ENCODE results near the gene RGS3.

Gene RGS3

GRCh38 chr9:113578882-113579282 is 115.4 kb downstream of the RGS3 start:
- Histone ChIP-seq H4K91ac (ENCODE audit: low read depth, low read length, poor library complexity) (no peak overlapping the region), H3K79me1 (ENCODE audit: low read depth, low read length) (peaks cover 3% of the 10 kb centered on the region), H2AK5ac (ENCODE audit: low read depth, low read length) (no peak overlapping the region), H3K9ac (ENCODE audit: low read depth, low read length, poor library complexity) (no peak overlapping the region), H3K4me2 (ENCODE audit: insufficient read depth, low read length, poor library complexity, severe bottlenecking) (no peak overlapping the region), H3K9me3 (replicated peaks in 1 of 2; ENCODE audit: control insufficient read depth in 2 of 2, insufficient read depth in 1 of 2, low read depth in 1 of 2, low read length in 2 of 2) (no peaks in the 10 kb centered on the region), H3K4me3 (ENCODE audit: low read length in 2 of 2) (no peak overlapping the region), H2BK120ac (ENCODE audit: low read depth, low read length) (no peak overlapping the region), H2BK15ac (ENCODE audit: low read length) (no peak overlapping the region), H3K27ac (replicated peaks; ENCODE audit: low read length) (no peak overlapping the region), H2BK12ac (ENCODE audit: low read length) (no peak overlapping the region), H4K8ac (ENCODE audit: low read depth, low read length) (no peak overlapping the region), H3K14ac (ENCODE audit: low read length) (no peak overlapping the region), H3K27me3 (ENCODE audit: control insufficient read depth in 3 of 3, insufficient read depth in 3 of 3, low read depth in 1 of 3, low read length in 3 of 3) (no peaks in the 10 kb centered on the region), H3K4me1 (ENCODE audit: control insufficient read depth in 2 of 2, insufficient read depth in 1 of 2, low read depth in 1 of 2, low read length in 2 of 2) (peaks cover 2 to 7% of the 10 kb centered on the region in 2 donors), H3K23ac (ENCODE audit: low read depth, low read length, poor library complexity) (no peak overlapping the region), H3K18ac (ENCODE audit: low read length) (no peak overlapping the region), H2AFZ (ENCODE audit: low read length) (no peak overlapping the region), H2BK5ac (ENCODE audit: low read length) (no peak overlapping the region), H3K36me3 (replicated peaks in 1 of 2; ENCODE audit: control insufficient read depth in 2 of 2, insufficient read depth in 2 of 2, low read length in 2 of 2) (peaks cover 0 to 4% of the 10 kb centered on the region in 2 donors), H3K4ac (ENCODE audit: low read length) (no peak overlapping the region)
- no peak for DNase-seq (ENCODE audit: low spot score)
- WGBS, 2 donors (ENCODE audit: extremely low coverage in 2 of 2, insufficient read length in 2 of 2, insufficient replicate concordance in 1 of 2), result no CpG with 5 or more reads among the region's 5 CpGs

DNA sequence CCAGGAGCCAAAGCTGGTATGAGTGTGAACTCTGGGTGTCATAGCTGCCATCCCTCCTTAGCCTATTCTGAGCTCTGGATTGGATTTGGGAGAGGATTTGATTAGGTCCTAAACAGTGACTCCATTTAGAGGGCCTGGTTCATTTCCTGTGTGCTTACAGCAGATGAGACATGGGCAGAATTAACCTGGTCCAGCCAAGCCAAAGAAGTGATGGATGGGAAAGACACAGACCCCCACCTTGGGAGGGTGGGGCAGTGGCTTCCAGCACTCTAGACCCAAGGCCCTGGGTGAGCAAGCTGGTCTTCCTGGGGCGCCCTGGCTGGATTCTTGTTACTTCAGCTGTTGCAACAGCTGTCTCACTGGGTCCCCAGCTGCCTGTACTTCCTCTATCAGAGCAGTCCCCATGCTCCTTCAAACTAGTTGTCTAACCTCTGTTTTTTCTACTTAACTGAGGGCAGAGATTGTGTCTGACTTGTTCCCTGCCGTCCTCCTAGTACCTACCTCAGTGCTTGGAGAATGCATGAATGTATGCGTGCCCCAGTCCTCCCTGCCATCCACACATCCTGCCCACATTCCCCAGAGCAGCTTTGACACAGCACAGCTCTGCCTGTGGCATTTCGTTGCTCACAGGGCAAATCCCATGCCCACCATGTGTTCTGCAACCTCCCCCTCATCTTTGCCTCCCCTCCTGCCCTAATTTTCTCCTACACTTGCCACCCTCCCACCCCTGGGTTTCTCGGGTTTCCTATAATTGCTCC is 115.9 kb downstream of the RGS3 start:
- Histone ChIP-seq H3K4me1 (ENCODE audit: control insufficient read depth in 2 of 2, insufficient read depth in 1 of 2, low read depth in 1 of 2, low read length in 2 of 2) (peaks cover 2 to 7% of the 10 kb centered on the region in 2 donors), H3K4ac (ENCODE audit: low read length) (no peak overlapping the region), H2BK15ac (ENCODE audit: low read length) (no peak overlapping the region), H3K18ac (ENCODE audit: low read length) (no peak overlapping the region), H3K23ac (ENCODE audit: low read depth, low read length, poor library complexity) (no peak overlapping the region), H2BK12ac (ENCODE audit: low read length) (no peak overlapping the region), H2BK120ac (ENCODE audit: low read depth, low read length) (no peak overlapping the region), H3K36me3 (replicated peaks in 1 of 2; ENCODE audit: control insufficient read depth in 2 of 2, insufficient read depth in 2 of 2, low read length in 2 of 2) (peaks cover under 1 to 5% of the 10 kb centered on the region in 2 donors), H3K14ac (ENCODE audit: low read length) (no peak overlapping the region), H4K8ac (ENCODE audit: low read depth, low read length) (no peak overlapping the region), H3K79me1 (ENCODE audit: low read depth, low read length) (peaks cover under 1% of the 10 kb centered on the region), H3K27ac (replicated peaks; ENCODE audit: low read length) (no peak overlapping the region), H2BK5ac (ENCODE audit: low read length) (no peak overlapping the region), H3K4me2 (ENCODE audit: insufficient read depth, low read length, poor library complexity, severe bottlenecking) (no peak overlapping the region), H3K27me3 (ENCODE audit: control insufficient read depth in 3 of 3, insufficient read depth in 3 of 3, low read depth in 1 of 3, low read length in 3 of 3) (no peaks in the 10 kb centered on the region), H3K9me3 (replicated peaks in 1 of 2; ENCODE audit: control insufficient read depth in 2 of 2, insufficient read depth in 1 of 2, low read depth in 1 of 2, low read length in 2 of 2) (no peaks in the 10 kb centered on the region), H3K9ac (ENCODE audit: low read depth, low read length, poor library complexity) (no peak overlapping the region), H2AK5ac (ENCODE audit: low read depth, low read length) (no peak overlapping the region), H4K91ac (ENCODE audit: low read depth, low read length, poor library complexity) (no peak overlapping the region), H2AFZ (ENCODE audit: low read length) (no peak overlapping the region), H3K4me3 (ENCODE audit: low read length in 2 of 2) (no peak overlapping the region)
- no CpG with 5 or more reads among the region's 5 CpGs for WGBS, 2 donors (ENCODE audit: extremely low coverage in 2 of 2, insufficient read length in 2 of 2, insufficient replicate concordance in 1 of 2)
- DNase-seq (ENCODE audit: low spot score), result no peak

DNA sequence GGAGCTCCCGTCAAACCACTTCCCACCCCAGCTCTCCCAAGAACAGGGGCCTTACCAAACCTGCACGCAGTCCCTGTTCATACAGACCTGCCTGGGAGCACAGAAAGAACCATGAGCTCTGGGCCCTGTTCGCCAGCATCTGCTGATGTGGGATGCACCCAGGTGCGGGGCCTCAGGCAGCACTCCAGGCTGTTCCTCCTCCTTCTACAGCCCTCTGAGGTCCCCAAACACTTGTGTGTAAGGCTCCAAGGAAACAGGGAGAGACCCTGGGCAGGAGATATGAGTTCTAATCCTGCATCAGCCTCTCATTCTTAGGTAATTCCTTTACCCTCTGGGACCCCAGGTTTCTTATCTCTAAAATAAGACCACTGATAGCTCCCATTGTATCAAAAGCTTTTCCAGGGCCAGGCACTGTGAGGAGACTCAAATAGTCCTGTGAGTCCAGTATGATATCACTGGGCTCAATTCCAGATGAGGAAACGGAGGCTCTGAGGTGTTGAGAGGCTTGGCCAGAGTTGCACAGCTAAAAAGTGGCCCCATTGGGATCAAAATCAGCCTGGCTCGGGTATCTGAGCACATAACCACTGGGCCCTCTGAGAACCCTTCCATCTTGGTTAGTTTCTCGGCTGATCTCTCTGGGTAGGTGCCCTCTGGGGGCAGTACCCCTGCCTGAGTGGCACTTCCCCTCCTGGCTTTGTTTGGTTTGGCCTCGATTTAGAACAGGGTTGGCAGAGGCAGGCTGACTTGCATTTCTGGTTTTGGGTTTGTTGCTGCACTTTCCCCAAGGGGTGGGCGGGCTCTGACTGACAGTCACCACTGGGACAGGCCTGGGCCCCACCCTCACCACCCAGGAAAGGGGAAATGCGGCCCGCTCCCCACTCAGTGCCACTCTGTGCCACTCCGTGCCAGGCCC is 116.8 kb downstream of the RGS3 start:
- Histone ChIP-seq H4K8ac (ENCODE audit: low read depth, low read length) (no peak overlapping the region), H3K4me3 (ENCODE audit: low read length in 2 of 2) (no peak overlapping the region), H3K9me3 (replicated peaks in 1 of 2; ENCODE audit: control insufficient read depth in 2 of 2, insufficient read depth in 1 of 2, low read depth in 1 of 2, low read length in 2 of 2) (no peaks in the 10 kb centered on the region), H3K18ac (ENCODE audit: low read length) (peak overlapping the region; percentile 44), H3K36me3 (replicated peaks in 1 of 2; ENCODE audit: control insufficient read depth in 2 of 2, insufficient read depth in 2 of 2, low read length in 2 of 2) (peaks cover 1 to 6% of the 10 kb centered on the region in 2 donors), H2AK5ac (ENCODE audit: low read depth, low read length) (peak overlapping the region; percentile 27), H4K91ac (ENCODE audit: low read depth, low read length, poor library complexity) (no peak overlapping the region), H3K79me1 (ENCODE audit: low read depth, low read length) (no peaks in the 10 kb centered on the region), H2BK120ac (ENCODE audit: low read depth, low read length) (no peak overlapping the region), H3K23ac (ENCODE audit: low read depth, low read length, poor library complexity) (no peak overlapping the region), H2BK5ac (ENCODE audit: low read length) (no peak overlapping the region), H3K27ac (replicated peaks; ENCODE audit: low read length) (no peak overlapping the region), H3K4me1 (ENCODE audit: control insufficient read depth in 2 of 2, insufficient read depth in 1 of 2, low read depth in 1 of 2, low read length in 2 of 2) (peaks cover 2 to 7% of the 10 kb centered on the region in 2 donors), H3K4ac (ENCODE audit: low read length) (no peak overlapping the region), H3K27me3 (ENCODE audit: control insufficient read depth in 3 of 3, insufficient read depth in 3 of 3, low read depth in 1 of 3, low read length in 3 of 3) (no peaks in the 10 kb centered on the region), H2BK15ac (ENCODE audit: low read length) (no peak overlapping the region), H2BK12ac (ENCODE audit: low read length) (no peak overlapping the region), H3K14ac (ENCODE audit: low read length) (no peak overlapping the region), H3K4me2 (ENCODE audit: insufficient read depth, low read length, poor library complexity, severe bottlenecking) (no peak overlapping the region), H2AFZ (ENCODE audit: low read length) (no peak overlapping the region), H3K9ac (ENCODE audit: low read depth, low read length, poor library complexity) (no peak overlapping the region)
- DNase-seq (ENCODE audit: low spot score), result no peak
- WGBS, 2 donors (ENCODE audit: extremely low coverage in 2 of 2, insufficient read length in 2 of 2, insufficient replicate concordance in 1 of 2), result no CpG with 5 or more reads among the region's 12 CpGs

- WGBS, 2 donors (ENCODE audit: extremely low coverage in 2 of 2, insufficient read length in 2 of 2, insufficient replicate concordance in 1 of 2), result no CpG with 5 or more reads among the region's 4 CpGs
- Histone ChIP-seq H3K27me3 (ENCODE audit: control insufficient read depth in 3 of 3, insufficient read depth in 3 of 3, low read depth in 1 of 3, low read length in 3 of 3) (no peaks in the 10 kb centered on the region), H3K36me3 (replicated peaks in 1 of 2; ENCODE audit: control insufficient read depth in 2 of 2, insufficient read depth in 2 of 2, low read length in 2 of 2) (peaks cover 1 to 6% of the 10 kb centered on the region in 2 donors), H2BK120ac (ENCODE audit: low read depth, low read length) (no peak overlapping the region), H2BK5ac (ENCODE audit: low read length) (no peak overlapping the region), H3K9me3 (replicated peaks in 1 of 2; ENCODE audit: control insufficient read depth in 2 of 2, insufficient read depth in 1 of 2, low read depth in 1 of 2, low read length in 2 of 2) (no peaks in the 10 kb centered on the region), H3K14ac (ENCODE audit: low read length) (no peak overlapping the region), H3K79me1 (ENCODE audit: low read depth, low read length) (no peaks in the 10 kb centered on the region), H2AK5ac (ENCODE audit: low read depth, low read length) (peak overlapping the region; percentile 27), H2BK15ac (ENCODE audit: low read length) (no peak overlapping the region), H2BK12ac (ENCODE audit: low read length) (no peak overlapping the region), H3K18ac (ENCODE audit: low read length) (no peak overlapping the region), H3K9ac (ENCODE audit: low read depth, low read length, poor library complexity) (no peak overlapping the region), H3K4me3 (ENCODE audit: low read length in 2 of 2) (no peak overlapping the region), H2AFZ (ENCODE audit: low read length) (no peak overlapping the region), H3K4me2 (ENCODE audit: insufficient read depth, low read length, poor library complexity, severe bottlenecking) (no peak overlapping the region), H3K4me1 (ENCODE audit: control insufficient read depth in 2 of 2, insufficient read depth in 1 of 2, low read depth in 1 of 2, low read length in 2 of 2) (peaks cover 2 to 7% of the 10 kb centered on the region in 2 donors), H4K91ac (ENCODE audit: low read depth, low read length, poor library complexity) (no peak overlapping the region), H3K4ac (ENCODE audit: low read length) (no peak overlapping the region), H3K27ac (replicated peaks; ENCODE audit: low read length) (no peak overlapping the region), H3K23ac (ENCODE audit: low read depth, low read length, poor library complexity) (no peak overlapping the region), H4K8ac (ENCODE audit: low read depth, low read length) (no peak overlapping the region)
- no peak for DNase-seq (ENCODE audit: low spot score)
These were observed 117.4 kb downstream of the RGS3 start for GRCh38 chr9:113580954-113581311.
